ENCODE results near the gene SND1. TPM values are rescaled to one million over a fixed set of nuclear protein-coding genes. Genes with fewer than 3 reads are reported as not detected.

SND1 gene
- total and polyA plus RNA-seq, 4 donors: 59.4 to 214 (median 84.1) TPM

- DNase-seq (ENCODE audit: low spot score): no peak
- Histone ChIP-seq H3K9me3 (ENCODE audit: control insufficient read depth in 4 of 4, low read length in 3 of 4) (no peaks in the 10 kb centered on the region), H3K27me3 (ENCODE audit: control insufficient read depth in 4 of 4, insufficient read depth in 4 of 4, low read length in 3 of 4) (no peaks in the 10 kb centered on the region), H3K9ac (ENCODE audit: low read depth in 1 of 2, low read length in 2 of 2) (no peak overlapping the region), H3K36me3 (ENCODE audit: control insufficient read depth in 4 of 4, insufficient read depth in 3 of 4, low read depth in 1 of 4, low read length in 3 of 4) (no peaks in the 10 kb centered on the region), H3K4me1 (ENCODE audit: control insufficient read depth in 4 of 4, insufficient read depth in 4 of 4, low read length in 3 of 4) (peaks cover 0 to 1% (median 0%) of the 10 kb centered on the region in 4 donors), H3K4me3 (ENCODE audit: low read depth in 1 of 3, low read length in 3 of 3) (no peak overlapping the region), H3K27ac (ENCODE audit: low read depth in 1 of 2, low read length in 2 of 2) (no peak overlapping the region)
- WGBS: 99% methylated on average over 1 of the region's 1 CpG
- TF ChIP-seq ZBTB33 (IDR thresholded peaks at IDR 0.05): no peak
- no peak for TF ChIP-seq FOXA2 (IDR thresholded peaks at IDR 0.05)
- no peak for TF ChIP-seq JUND (IDR thresholded peaks at IDR 0.05)
- TF ChIP-seq SP1 (IDR thresholded peaks at IDR 0.05): no peak
- no peak for TF ChIP-seq RAD21 (IDR thresholded peaks at IDR 0.05)
- no peak for TF ChIP-seq RXRA (IDR thresholded peaks at IDR 0.05)
- no peak for TF ChIP-seq ATF3 (IDR thresholded peaks at IDR 0.05)
- no peak for TF ChIP-seq MAX (IDR thresholded peaks at IDR 0.05)
- no peak for TF ChIP-seq HNF4G (IDR thresholded peaks at IDR 0.05)
- no peak for TF ChIP-seq TAF1 (conservative IDR thresholded peaks at IDR 0.05)
- no peak for TF ChIP-seq NR2F2 (IDR thresholded peaks at IDR 0.05)
- no peak for TF ChIP-seq FOXA1 (IDR thresholded peaks at IDR 0.05)
- TF ChIP-seq CTCF (IDR thresholded peaks at IDR 0.05; ENCODE audit: low read depth, low read length, missing input control): no peak
- no peak for TF ChIP-seq YY1 (IDR thresholded peaks at IDR 0.05)
- no peak for TF ChIP-seq GABPA (IDR thresholded peaks at IDR 0.05 in 1 of 2, conservative IDR thresholded peaks at IDR 0.05 in 1 of 2)
Observed at GRCh38 chr7:127780489-127780888, 128.5 kb downstream of the SND1 start.

GRCh38 chr7:127781081-127781480 lies 129.1 kb downstream of the SND1 start:
- no peak for DNase-seq (ENCODE audit: low spot score)
- 64% methylated on average over 4 of the region's 4 CpGs for WGBS
- TF ChIP-seq RXRA (IDR thresholded peaks at IDR 0.05) (no peak), FOXA1 (IDR thresholded peaks at IDR 0.05) (no peak), MAX (IDR thresholded peaks at IDR 0.05) (no peak), JUND (IDR thresholded peaks at IDR 0.05) (no peak), RAD21 (IDR thresholded peaks at IDR 0.05) (no peak), TAF1 (conservative IDR thresholded peaks at IDR 0.05) (no peak), ATF3 (IDR thresholded peaks at IDR 0.05) (no peak), GABPA (IDR thresholded peaks at IDR 0.05 in 1 of 2, conservative IDR thresholded peaks at IDR 0.05 in 1 of 2) (no peak), CTCF (IDR thresholded peaks at IDR 0.05; ENCODE audit: low read depth, low read length, missing input control) (no peak), HNF4A (conservative IDR thresholded peaks at IDR 0.05) (no peak)
- Histone ChIP-seq H3K27ac (ENCODE audit: low read depth in 1 of 2, low read length in 2 of 2) (no peak overlapping the region), H3K4me3 (ENCODE audit: low read depth in 1 of 3, low read length in 3 of 3) (no peak overlapping the region), H3K9ac (ENCODE audit: low read depth in 1 of 2, low read length in 2 of 2) (no peak overlapping the region), H3K9me3 (ENCODE audit: control insufficient read depth in 4 of 4, low read length in 3 of 4) (no peaks in the 10 kb centered on the region), H3K36me3 (ENCODE audit: control insufficient read depth in 4 of 4, insufficient read depth in 3 of 4, low read depth in 1 of 4, low read length in 3 of 4) (no peaks in the 10 kb centered on the region), H3K27me3 (ENCODE audit: control insufficient read depth in 4 of 4, insufficient read depth in 4 of 4, low read length in 3 of 4) (no peaks in the 10 kb centered on the region), H3K4me1 (ENCODE audit: control insufficient read depth in 4 of 4, insufficient read depth in 4 of 4, low read length in 3 of 4) (peaks cover 0 to 1% (median 0%) of the 10 kb centered on the region in 4 donors)

Measured in liver (tissue), 9 donors.